ENCODE results near the gene PIERCE2. TPM values are rescaled to one million over a fixed set of nuclear protein-coding genes. Genes with fewer than 3 reads are reported as not detected.
A peak's percentile ranks its signal among the peaks of the same experiment; 100 is the strongest.
"Not testable (repeated sequence)": the region's sequence is repeated elsewhere in the genome, so short reads cannot be mapped to it uniquely, and the experiment has no call there.

The PIERCE2 gene
- total RNA-seq, 1 experiment from 2014 or later: 2.1 TPM

GRCh38 chr15:55422089-55422488, 13.8 kb downstream of the PIERCE2 start:
- Histone ChIP-seq H3K4me1 (replicated peaks; ENCODE audit: insufficient read depth) (no peaks in the 10 kb centered on the region), H3K36me3 (ENCODE audit: low read depth) (no peaks in the 10 kb centered on the region), H3K9me2 (ENCODE audit: insufficient read depth) (no peaks in the 10 kb centered on the region), H3K4me3 (no peak overlapping the region), H3K27me3 (ENCODE audit: insufficient read depth, low read depth) (no peaks in the 10 kb centered on the region), H2AFZ (no peak overlapping the region), H3K4me2 (no peak overlapping the region), H3K9me3 (ENCODE audit: insufficient read depth, low read depth) (no peaks in the 10 kb centered on the region), H4K20me1 (ENCODE audit: insufficient read depth) (no peaks in the 10 kb centered on the region), H3F3A (ENCODE audit: insufficient read depth, low read depth) (no peaks in the 10 kb centered on the region), H3K27ac (no peak overlapping the region), H3K79me2 (ENCODE audit: low read depth) (no peaks in the 10 kb centered on the region)
- BruUV-seq (replicated peaks): no TSS peak
- intact Hi-C loops (cut with micrococcal nuclease; ENCODE audit: unreplicated experiment): no loop called here
- no peak for DNase-seq
- ChIA-PET CTCF (no interaction called here), POLR2A (ENCODE audit: unreplicated experiment) (no interaction called here)
- TF ChIP-seq CTCF (conservative IDR thresholded peaks at IDR 0.05): no peak
- TF ChIP-seq EZH2 (IDR thresholded peaks at IDR 0.05; ENCODE audit: low read depth): no peak

- Histone ChIP-seq H3K27ac (no peak overlapping the region), H3K36me3 (ENCODE audit: low read depth) (no peaks in the 10 kb centered on the region), H3K9me2 (ENCODE audit: insufficient read depth) (no peaks in the 10 kb centered on the region), H2AFZ (no peak overlapping the region), H3K4me2 (no peak overlapping the region), H3K79me2 (ENCODE audit: low read depth) (no peaks in the 10 kb centered on the region), H4K20me1 (ENCODE audit: insufficient read depth) (no peaks in the 10 kb centered on the region), H3K9me3 (ENCODE audit: insufficient read depth, low read depth) (no peaks in the 10 kb centered on the region), H3F3A (ENCODE audit: insufficient read depth, low read depth) (no peaks in the 10 kb centered on the region), H3K27me3 (ENCODE audit: insufficient read depth, low read depth) (no peaks in the 10 kb centered on the region), H3K4me1 (replicated peaks; ENCODE audit: insufficient read depth) (no peaks in the 10 kb centered on the region), H3K4me3 (no peak overlapping the region)
- ChIA-PET CTCF (interaction anchor here (0.6 to 0.9 kb wide), 7 partner anchors 27 to 1828 kb away, joined by 3 to 8 read pairs (median 3); partner anchors contain the start of genes CCPG1 and PIERCE2), POLR2A (ENCODE audit: unreplicated experiment) (interaction anchor here (0.9 kb wide), 1 partner anchor 243 kb away, joined by 5 read pairs; no protein-coding TSS in a partner anchor)
- TF ChIP-seq CTCF (conservative IDR thresholded peaks at IDR 0.05) (peak; percentile 65), EZH2 (IDR thresholded peaks at IDR 0.05; ENCODE audit: low read depth) (no peak)
- intact Hi-C loops (cut with micrococcal nuclease; ENCODE audit: unreplicated experiment): loop anchor here (1.0 to 10.0 kb wide), 3 partner anchors 145 to 1470 kb away; no protein-coding TSS in a partner anchor
- DNase-seq: peak; percentile 5 to 37
- no TSS peak for BruUV-seq (replicated peaks)
Observed at GRCh38 chr15:55434989-55435825, 26.9 kb downstream of the PIERCE2 start.

GRCh38 chr15:55443141-55443540, 34.8 kb downstream of the PIERCE2 start:
- BruUV-seq (replicated peaks); POLR2A ChIA-PET (ENCODE audit: unreplicated experiment); H3K36me3 ChIP-seq (ENCODE audit: low read depth); H3K9me3 ChIP-seq (ENCODE audit: insufficient read depth, low read depth); H3K27me3 ChIP-seq (ENCODE audit: insufficient read depth, low read depth); intact Hi-C loops (cut with micrococcal nuclease; ENCODE audit: unreplicated experiment); H4K20me1 ChIP-seq (ENCODE audit: insufficient read depth); CTCF ChIA-PET; H3K27ac ChIP-seq; H3K79me2 ChIP-seq (ENCODE audit: low read depth); H3F3A ChIP-seq (ENCODE audit: insufficient read depth, low read depth); H3K4me2 ChIP-seq; DNase-seq; H3K4me1 ChIP-seq (replicated peaks; ENCODE audit: insufficient read depth); H2AFZ ChIP-seq; H3K4me3 ChIP-seq; H3K9me2 ChIP-seq (ENCODE audit: insufficient read depth): not testable (repeated sequence)

GRCh38 chr15:55445936-55446335, 37.6 kb downstream of the PIERCE2 start:
- H3K9me2 ChIP-seq (ENCODE audit: insufficient read depth); H3K79me2 ChIP-seq (ENCODE audit: low read depth); H4K20me1 ChIP-seq (ENCODE audit: insufficient read depth); H3K9me3 ChIP-seq (ENCODE audit: insufficient read depth, low read depth); H3K27me3 ChIP-seq (ENCODE audit: insufficient read depth, low read depth); DNase-seq; H3K4me3 ChIP-seq; H2AFZ ChIP-seq; BruUV-seq (replicated peaks); intact Hi-C loops (cut with micrococcal nuclease; ENCODE audit: unreplicated experiment); H3K36me3 ChIP-seq (ENCODE audit: low read depth); POLR2A ChIA-PET (ENCODE audit: unreplicated experiment); CTCF ChIA-PET; H3K4me1 ChIP-seq (replicated peaks; ENCODE audit: insufficient read depth); H3K4me2 ChIP-seq; H3F3A ChIP-seq (ENCODE audit: insufficient read depth, low read depth); H3K27ac ChIP-seq: not testable (repeated sequence)

GRCh38 chr15:55446379-55447029, 38.2 kb downstream of the PIERCE2 start:
- POLR2A ChIA-PET (ENCODE audit: unreplicated experiment); H3K4me2 ChIP-seq; BruUV-seq (replicated peaks); H3K27me3 ChIP-seq (ENCODE audit: insufficient read depth, low read depth); H3K27ac ChIP-seq; H2AFZ ChIP-seq; H3K9me2 ChIP-seq (ENCODE audit: insufficient read depth); H3K4me3 ChIP-seq; H4K20me1 ChIP-seq (ENCODE audit: insufficient read depth); H3K79me2 ChIP-seq (ENCODE audit: low read depth); intact Hi-C loops (cut with micrococcal nuclease; ENCODE audit: unreplicated experiment); CTCF ChIA-PET; H3K9me3 ChIP-seq (ENCODE audit: insufficient read depth, low read depth); H3K4me1 ChIP-seq (replicated peaks; ENCODE audit: insufficient read depth); H3K36me3 ChIP-seq (ENCODE audit: low read depth); DNase-seq; H3F3A ChIP-seq (ENCODE audit: insufficient read depth, low read depth): not testable (repeated sequence)

- H3K9me2 ChIP-seq (ENCODE audit: insufficient read depth); H3F3A ChIP-seq (ENCODE audit: insufficient read depth, low read depth); H2AFZ ChIP-seq; CTCF ChIA-PET; H3K27me3 ChIP-seq (ENCODE audit: insufficient read depth, low read depth); DNase-seq; H3K79me2 ChIP-seq (ENCODE audit: low read depth); H3K36me3 ChIP-seq (ENCODE audit: low read depth); H3K4me2 ChIP-seq; H3K4me1 ChIP-seq (replicated peaks; ENCODE audit: insufficient read depth); H3K9me3 ChIP-seq (ENCODE audit: insufficient read depth, low read depth); H3K4me3 ChIP-seq; POLR2A ChIA-PET (ENCODE audit: unreplicated experiment); H4K20me1 ChIP-seq (ENCODE audit: insufficient read depth); BruUV-seq (replicated peaks); H3K27ac ChIP-seq; intact Hi-C loops (cut with micrococcal nuclease; ENCODE audit: unreplicated experiment): not testable (repeated sequence)
Observed at GRCh38 chr15:55447030-55447394, 38.7 kb downstream of the PIERCE2 start.

Measured in PC-9 (cell line).